Stimulated activated CD4-positive, alpha-beta T cell treated with anti-CD3 and anti-CD28 coated beads, Interleukin-4, amount 100 ng/mL, for 4 hours (primary cell): ENCODE data around the gene KCMF1.
A peak's percentile ranks its signal among the peaks of the same experiment; 100 is the strongest.
"Not testable (repeated sequence)": the region's sequence is repeated elsewhere in the genome, so short reads cannot be mapped to it uniquely, and the experiment has no call there.

Source experiments
- DNase-seq, 2 experiments: peaks; one replicate each; pipeline ENCODE4 v3.0.0-alpha.2; 2020

Gene KCMF1

GRCh38 chr2:84970868-84971509, at the start of gene KCMF1:
Gene KCMF1 (plus strand): TSS chr2:84971161. CDS start chr2:84971452, 291 bp downstream.
- DNase-seq = peak; percentile 77 to 78

DNA sequence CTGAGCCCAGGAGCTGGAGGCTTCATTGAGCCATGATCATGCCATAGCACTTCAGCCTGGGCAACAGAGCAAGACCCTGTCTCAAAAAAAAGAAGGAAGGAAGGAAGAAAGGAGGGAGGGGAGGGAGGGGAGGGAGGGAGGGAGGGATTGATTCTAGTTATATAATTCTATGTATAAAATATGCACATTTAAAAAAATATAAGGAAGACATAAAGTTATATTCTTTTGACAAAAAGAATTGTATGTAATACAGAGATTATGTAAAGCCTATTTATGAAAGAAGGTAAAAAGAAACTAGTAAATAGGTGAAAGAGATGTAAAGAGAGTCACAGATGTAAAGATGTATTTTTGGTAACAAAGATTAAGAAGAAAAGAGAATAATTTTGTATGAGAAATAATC, 48.0 kb upstream of the KCMF1 start:
- DNase-seq = no peak

DNA sequence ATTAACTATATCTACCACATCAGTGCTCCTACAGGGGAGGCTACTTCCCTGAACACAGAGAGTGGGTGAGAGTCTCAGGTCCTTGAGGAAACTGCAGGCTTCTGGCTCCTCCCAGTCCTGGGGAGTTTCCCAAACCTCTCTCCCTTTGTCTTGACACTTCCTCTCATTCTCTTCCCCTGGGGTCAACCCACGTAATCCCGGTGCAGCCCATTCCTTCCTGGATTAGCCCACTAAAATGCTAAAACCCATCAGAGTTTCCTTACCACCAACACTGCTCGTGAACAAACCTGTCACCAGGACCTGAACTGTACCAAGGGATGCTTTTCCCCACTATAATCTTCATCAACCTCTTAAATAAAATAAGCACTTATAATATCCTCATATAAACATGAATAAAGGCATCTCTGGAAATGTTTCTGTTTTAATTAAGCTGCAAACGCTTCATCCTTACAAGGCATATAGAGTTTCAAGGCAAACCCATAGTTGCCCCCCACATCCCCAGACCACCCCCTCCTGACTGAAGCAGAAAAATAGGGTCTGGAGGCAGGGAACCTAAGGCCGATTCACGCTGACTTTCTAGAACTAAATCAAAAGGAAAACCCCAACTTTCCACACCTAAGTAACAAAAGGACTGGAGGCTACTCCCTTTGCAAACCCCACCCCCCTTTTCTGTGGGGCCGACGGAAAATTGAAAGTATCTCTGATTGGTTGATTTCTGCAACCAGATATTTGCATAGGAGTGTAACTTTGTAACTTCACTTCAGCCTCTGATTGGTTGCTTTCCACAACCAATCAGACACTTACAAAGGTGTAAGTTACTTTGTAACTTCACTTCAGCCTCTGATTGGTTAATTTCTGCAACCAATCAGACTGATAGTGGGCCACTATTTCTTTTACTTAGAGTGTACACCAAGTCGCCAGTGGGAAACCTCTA, 46.5 kb upstream of the KCMF1 start:
- peak in 1 of 2 experiments; percentile 61 for DNase-seq

GRCh38 chr2:84925336-84925723, 45.6 kb upstream of the KCMF1 start:
- DNase-seq = no peak

DNA sequence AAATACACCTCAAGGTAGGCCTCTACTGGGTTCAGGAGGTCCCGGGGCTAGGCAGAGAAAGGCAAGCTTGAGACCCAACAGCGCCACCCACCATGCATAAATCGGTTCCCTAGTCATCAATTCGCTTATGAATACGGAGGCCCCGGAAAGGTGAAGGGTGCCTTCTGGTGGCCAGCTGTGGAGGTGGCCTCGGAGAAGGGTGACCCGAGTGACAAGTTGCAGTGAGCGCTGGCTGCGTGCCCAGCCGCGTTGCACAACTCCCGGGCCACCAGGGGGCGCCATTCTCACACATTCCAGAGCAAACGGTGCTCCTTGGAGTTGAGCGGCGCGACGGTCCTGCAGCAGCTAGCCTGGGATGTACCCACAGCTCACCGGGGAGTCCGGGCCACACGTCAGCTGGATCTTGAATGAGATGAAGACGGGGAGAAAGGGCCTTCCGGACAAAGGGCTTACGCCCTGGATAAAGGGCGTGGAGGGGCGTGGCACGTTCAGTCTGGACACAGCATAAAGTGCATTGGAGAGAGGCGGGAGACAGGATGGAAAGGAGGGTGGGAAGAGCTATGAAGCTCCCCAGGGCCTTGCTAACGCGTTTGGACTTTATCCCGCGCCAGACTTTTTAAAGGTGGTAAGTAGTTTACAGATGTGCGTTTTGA, 45.1 kb upstream of the KCMF1 start:
- DNase-seq = peak; percentile 95 to 99

DNA sequence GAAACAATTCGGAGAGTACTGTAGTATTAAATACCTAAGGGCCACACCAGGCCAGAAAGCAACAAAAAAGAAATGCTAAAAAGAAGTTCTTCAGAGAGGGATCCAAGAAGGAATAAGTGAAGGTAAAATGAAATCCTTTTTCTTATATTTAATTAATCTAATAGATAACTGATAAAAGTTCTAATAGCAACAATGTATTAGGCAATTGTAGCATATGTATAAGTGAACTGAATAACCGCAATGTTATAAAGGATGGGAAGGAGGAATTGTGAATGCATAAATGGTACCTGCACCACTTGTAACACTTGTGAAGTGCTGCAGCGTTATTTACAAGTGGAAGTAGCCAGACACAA, 43.7 kb upstream of the KCMF1 start:
- DNase-seq = no peak

DNA sequence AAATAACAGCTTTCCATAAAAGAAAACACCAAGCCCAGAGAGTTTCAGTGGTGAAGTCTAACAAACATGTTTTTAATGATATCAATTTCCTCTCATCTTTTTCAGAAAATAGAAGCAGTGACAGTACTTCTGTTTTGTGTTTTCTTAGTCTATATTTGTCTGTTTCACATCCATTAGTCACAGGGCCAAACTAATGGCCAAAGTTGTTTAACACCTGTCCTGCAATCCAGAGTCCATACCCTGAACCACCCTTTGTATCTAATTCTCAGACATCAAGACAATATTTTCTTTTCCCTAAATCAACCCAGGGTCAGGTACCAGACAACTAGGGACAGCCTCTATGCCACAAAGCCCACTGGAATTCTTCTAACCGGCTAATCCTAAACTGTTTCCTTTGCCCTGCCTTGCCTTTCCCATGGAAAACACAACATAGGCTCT, 39.6 kb upstream of the KCMF1 start:
- DNase-seq = no peak

DNA sequence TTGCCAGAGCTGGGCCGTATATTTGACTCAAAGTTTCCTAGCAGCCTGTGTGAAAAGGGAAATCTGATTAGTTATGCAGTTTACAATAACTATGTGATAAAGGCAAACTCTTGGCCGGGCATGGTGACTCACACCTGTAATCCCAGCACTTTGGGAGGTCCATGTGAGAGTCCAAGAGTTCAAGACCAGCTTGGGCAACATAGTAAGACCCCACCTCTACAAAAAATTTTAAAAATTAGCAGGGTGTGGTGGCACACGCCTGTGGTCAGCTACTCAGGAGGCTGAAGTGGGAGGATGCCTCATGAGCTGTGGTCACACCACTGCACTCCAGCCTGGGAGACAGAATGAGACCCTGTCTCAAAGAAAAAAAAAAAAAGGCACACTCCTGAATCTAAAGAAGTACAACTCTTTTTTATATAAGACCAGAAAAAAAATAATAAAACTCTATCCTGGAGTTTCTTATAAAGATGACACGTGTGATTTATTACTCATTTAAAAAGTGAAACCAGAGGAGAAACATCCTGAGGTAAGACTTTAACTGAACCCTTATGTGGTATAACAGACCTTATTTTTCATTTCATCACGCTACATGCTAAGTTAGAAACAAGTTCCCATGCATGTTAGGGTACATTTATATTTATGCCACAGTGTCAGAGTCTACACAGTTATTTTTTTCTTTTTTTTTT, 32.6 kb upstream of the KCMF1 start:
- DNase-seq = peak; percentile 35 to 76

- peak; percentile 46 to 80 for DNase-seq
These were observed 31.4 kb upstream of the KCMF1 start for GRCh38 chr2:84939426-84940087.

DNA sequence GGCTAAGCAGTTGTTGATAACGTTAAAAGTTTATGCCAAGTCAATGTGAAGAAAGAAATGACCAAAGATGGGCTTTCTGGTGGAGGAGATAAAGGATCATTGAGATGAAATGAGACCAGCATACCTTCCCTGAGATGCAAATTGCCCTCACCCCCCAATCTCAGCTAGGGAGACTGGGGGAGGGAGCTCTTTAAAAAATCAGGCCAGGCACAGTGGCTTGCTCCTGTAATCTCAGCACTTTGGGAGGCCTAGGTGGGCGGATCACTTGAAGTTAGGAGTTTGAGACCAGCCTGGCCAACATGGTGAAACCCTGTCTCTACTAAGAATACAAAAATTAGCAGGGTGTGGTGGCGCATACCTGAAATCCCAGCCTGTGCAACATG, 30.9 kb upstream of the KCMF1 start:
- DNase-seq = no peak

- DNase-seq = no peak
These were observed 30.0 kb upstream of the KCMF1 start for GRCh38 chr2:84940831-84941412.

GRCh38 chr2:84942166-84942565, 28.8 kb upstream of the KCMF1 start:
- no peak for DNase-seq

DNA sequence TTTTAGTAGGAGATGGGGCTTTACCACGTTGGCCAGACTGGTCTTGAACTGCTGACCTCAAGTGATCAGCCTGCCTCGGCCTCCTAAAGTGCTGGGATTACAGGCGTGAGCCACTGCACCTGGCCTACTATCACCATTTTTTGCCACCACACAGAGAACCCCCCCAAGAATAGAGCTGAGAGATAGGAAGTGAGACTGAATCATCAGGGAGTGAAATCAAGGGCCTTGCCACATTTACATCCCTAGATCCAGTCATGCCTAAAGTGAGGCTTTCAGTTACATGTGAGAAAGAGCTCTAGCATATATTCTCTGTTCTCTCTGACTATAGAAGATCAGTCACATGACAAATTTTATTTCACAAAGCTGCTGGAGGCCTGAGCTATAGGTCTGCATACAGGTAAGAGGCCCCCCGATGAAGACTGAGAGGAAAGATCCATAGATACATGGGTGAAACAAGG, 28.0 kb upstream of the KCMF1 start:
- DNase-seq = no peak

DNA sequence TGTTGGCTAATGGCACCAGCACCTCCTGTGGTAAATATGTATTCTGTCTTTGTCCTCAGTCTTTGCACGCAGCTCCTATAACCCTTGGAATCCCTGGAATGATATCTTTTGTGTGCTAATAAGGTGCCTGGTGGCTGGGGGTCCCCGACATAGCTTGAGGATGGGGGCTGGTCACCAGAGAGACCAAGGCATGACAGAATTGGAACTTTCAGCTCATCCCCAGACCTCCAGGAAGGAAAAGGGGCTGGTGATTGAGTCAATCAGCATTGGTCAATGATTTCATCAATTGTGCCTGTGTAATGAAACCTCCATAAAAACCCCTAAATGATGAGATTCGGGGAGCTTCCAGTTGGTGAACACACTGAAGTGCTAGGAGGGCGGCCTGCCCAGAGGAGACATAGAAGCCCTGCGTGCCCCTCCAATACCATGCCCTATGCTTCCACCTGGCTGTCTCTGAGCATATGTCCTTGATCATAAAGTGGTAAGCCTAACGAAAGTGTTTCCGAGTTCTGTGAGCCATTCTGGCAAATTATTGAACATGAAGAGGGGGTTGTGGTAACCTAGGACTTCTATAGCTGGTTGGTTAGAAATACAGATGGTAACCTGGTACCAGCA, 26.6 kb upstream of the KCMF1 start:
- no peak for DNase-seq

GRCh38 chr2:84945838-84946203, 25.1 kb upstream of the KCMF1 start:
- DNase-seq = not testable (repeated sequence)

DNA sequence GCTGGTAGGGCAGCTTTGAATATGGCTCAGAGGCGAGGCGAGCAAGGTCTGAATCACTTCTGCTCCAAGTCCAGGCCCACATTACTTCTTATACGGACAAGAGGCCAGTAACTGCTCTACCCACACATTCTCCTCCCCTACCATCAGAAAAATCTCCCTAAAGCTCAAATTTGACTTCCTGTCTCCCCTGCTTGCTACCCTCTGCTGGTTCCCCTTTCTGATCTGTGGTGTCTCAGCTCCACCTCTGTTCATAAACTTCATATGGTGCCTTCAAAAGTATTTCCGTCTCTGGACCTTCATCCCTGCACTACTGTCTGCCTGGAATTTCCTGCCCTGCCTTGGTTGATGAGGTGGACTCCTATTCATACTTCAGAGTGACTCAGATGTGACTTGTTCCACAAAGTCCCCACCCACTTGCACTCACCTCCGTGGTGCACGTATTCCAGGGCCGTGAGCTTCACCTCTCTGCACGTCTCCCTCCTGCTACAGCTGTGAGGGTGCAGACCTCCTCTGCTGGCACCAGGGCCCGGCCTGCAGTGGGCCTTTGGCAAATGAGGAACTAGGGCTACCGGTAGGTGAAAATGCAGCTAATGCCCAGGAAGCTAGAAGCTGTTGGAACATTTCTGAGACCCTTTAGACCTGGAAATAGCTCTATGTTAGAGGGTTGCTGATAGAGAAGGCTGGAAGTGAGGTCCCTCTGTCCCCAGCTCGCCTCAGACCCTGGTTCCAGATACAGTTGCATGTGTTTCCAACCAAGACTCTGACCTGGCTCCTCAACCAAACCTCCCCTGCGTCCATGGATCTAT, 24.6 kb upstream of the KCMF1 start:
- DNase-seq = peak; percentile 60 to 88

DNA sequence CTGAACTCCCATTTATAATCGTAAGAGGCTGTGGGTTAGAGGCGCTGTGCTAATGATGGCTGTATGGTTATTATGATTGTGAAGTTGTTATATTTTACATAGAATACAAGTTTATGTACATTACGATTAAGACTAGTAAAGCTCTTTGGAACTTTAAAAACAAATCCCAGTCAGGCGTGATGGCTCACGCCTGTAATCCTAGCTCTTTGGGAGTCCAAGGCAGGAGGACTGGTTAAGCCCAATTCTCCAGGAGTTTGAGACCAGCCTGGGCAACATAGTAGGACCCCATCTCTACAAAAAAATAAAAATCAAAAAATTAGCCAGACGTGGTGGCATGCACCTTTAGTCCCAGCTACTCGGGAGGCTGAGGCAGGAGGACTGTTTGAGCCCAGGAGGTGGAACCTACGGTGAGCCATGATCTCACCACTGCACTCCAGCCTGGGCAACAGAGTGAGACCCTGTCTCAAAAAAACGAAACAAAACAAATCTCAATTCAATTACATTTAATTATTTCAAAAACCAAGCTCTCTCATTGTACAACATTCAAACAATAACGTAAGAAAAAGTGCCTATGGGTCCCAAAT, 23.9 kb upstream of the KCMF1 start:
- DNase-seq = no peak

DNA sequence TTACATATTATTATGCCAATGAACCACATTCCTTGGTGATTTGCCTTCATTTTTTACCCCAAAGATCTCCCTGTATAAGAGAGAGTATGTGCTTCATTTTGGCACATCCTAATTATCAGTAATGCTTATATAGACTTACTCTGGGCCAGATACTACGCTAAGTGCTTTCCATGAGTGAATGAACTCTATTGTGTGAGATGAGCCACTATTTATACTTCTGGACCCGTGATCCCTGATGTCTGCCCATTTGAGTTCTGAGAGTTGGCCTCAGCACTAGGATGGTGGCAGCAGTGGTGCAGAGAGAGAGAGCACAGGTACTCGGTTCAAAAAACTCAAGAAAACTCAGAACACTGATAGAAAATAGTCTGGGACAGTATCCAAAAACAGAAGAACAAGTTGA, 17.4 kb upstream of the KCMF1 start:
- no peak for DNase-seq

- no peak for DNase-seq
These were observed 16.6 kb upstream of the KCMF1 start for GRCh38 chr2:84954329-84954728.
